HCT116 (cell line): ENCODE measurements around the gene CIROP. TPM values are rescaled to one million over a fixed set of nuclear protein-coding genes. Genes with fewer than 3 reads are reported as not detected.
A peak's percentile ranks its signal among the peaks of the same experiment; 100 is the strongest.

Experiments
- ATAC-seq: fragments of 200-7000 bp; cut with Tn5 transposase; 2 replicates; pipeline ENCODE4 v1.9.1; 2020; ENCODE audit warnings: mild to moderate bottlenecking, moderate library complexity
- BruUV-seq: library from RNA; stranded (reverse); fragments of 400-500 nt; replicated peaks from 2 replicates; lab custom pipeline; 2021; lab: Mats Ljungman, UMichigan
- CTCF ChIA-PET: fragments of 300-600 bp; sonication (Branson Sonifier 250); formaldehyde crosslinking; loops from one replicate; lab custom pipeline; 2021; ENCODE audit warnings: antibody characterized with exemption; lab: Charles Lee
- POLR2A ChIA-PET: fragments of 300-600, 350-600 bp; sonication (Branson Sonifier 250); formaldehyde crosslinking; loops from one replicate; lab custom pipeline; 2021; ENCODE audit warnings: antibody characterized with exemption; lab: Charles Lee
- RAD21 ChIA-PET, 2 experiments: fragments of 300-600 bp; sonication (Branson Sonifier 250); formaldehyde crosslinking; loops; one replicate each; lab custom pipeline; 2023; ENCODE audit warnings: low total read pairs in 2 of 2; ENCODE audit not compliant: uncharacterized antibody in 2 of 2, unreplicated experiment in 2 of 2, low non-redundant PET in 1 of 2; lab: Charles Lee
- DNase-seq: peaks from one replicate; pipeline ENCODE4 v3.0.0-alpha.2; 2010; ENCODE audit warnings: low read depth, low spot score
- H2AFZ ChIP-seq: fragments of 200-600 bp; shearing (Covaris generic), sonication (generic); 2 replicates; pipeline ENCODE4 v1.6.1; 2017; ENCODE audit warnings: low read depth, mixed run types, mixed read lengths, antibody characterized with exemption, low read length; ENCODE audit not compliant: poor library complexity, severe bottlenecking
- H3K27ac ChIP-seq: 2 replicates; pipeline ENCODE4 v1.5.1; 2012; ENCODE audit warnings: low read depth, low read length
- H3K27me3 ChIP-seq: fragments of 200-600 bp; sonication (generic); 2 replicates; pipeline ENCODE4 v1.6.1; 2016; ENCODE audit warnings: mixed run types, low read length, mixed read lengths; ENCODE audit not compliant: insufficient read depth
- H3K36me3 ChIP-seq, 2 experiments: fragments of 200-500 bp in 1 of 2; fragments of 200-600 bp in 1 of 2; sonication (Bioruptor generic) in 1 of 2; sonication (generic) in 1 of 2; 2 replicates each; pipeline versions ENCODE4 v1.5.1 to v1.6.1; 2014 to 2016; ENCODE audit warnings: low read length in 2 of 2, inconsistent platforms in 1 of 2, mixed read lengths in 1 of 2, mixed run types in 1 of 2; ENCODE audit not compliant: insufficient read depth in 2 of 2, control insufficient read depth in 1 of 2
- H3K4me1 ChIP-seq, 2 experiments: fragments of 200-600 bp in 1 of 2; sonication (generic) in 1 of 2; 2 replicates each; pipeline versions ENCODE4 v1.5.1 to v1.6.1; 2012 to 2017; ENCODE audit warnings: low read length in 2 of 2, inconsistent platforms in 1 of 2, mild to moderate bottlenecking in 1 of 2, mixed read lengths in 1 of 2, mixed run types in 1 of 2, moderate library complexity in 1 of 2; ENCODE audit not compliant: insufficient read depth in 2 of 2, control insufficient read depth in 1 of 2
- H3K4me2 ChIP-seq: fragments of 200-600 bp; sonication (generic); 2 replicates; pipeline ENCODE4 v1.6.1; 2017; ENCODE audit warnings: mixed run types, low read length, mixed read lengths
- H3K4me3 ChIP-seq, 2 experiments: fragments of 200-600 bp in 1 of 2; sonication (generic) in 1 of 2; replicated peaks in 1 of 2; 2 replicates each; pipeline ENCODE4 v1.5.1; 2011 to 2016; ENCODE audit warnings: low read length in 2 of 2, control low read depth in 1 of 2, low read depth in 1 of 2, mild to moderate bottlenecking in 1 of 2, mixed read lengths in 1 of 2, mixed run types in 1 of 2
- H3K79me2 ChIP-seq: fragments of 200-600 bp; sonication (generic); 2 replicates; pipeline ENCODE4 v1.6.1; 2017; ENCODE audit warnings: mild to moderate bottlenecking, mixed run types, low read length, moderate library complexity, mixed read lengths; ENCODE audit not compliant: insufficient read depth
- H3K9ac ChIP-seq: fragments of 200-600 bp; sonication (generic); 2 replicates; pipeline ENCODE4 v1.6.1; 2016; ENCODE audit warnings: low read length, mixed read lengths
- H3K9me2 ChIP-seq: fragments of 200-600 bp; sonication (generic), shearing (Covaris generic); 2 replicates; pipeline ENCODE4 v1.6.1; 2017; ENCODE audit warnings: mixed run types, mild to moderate bottlenecking, moderate library complexity; ENCODE audit not compliant: insufficient read depth
- H3K9me3 ChIP-seq, 2 experiments: fragments of 200-500 bp in 1 of 2; fragments of 200-600 bp in 1 of 2; sonication (Bioruptor generic) in 1 of 2; sonication (generic) in 1 of 2; 2 replicates each; pipeline ENCODE4 v1.6.1; 2014 to 2017; ENCODE audit warnings: low read length in 2 of 2, mixed read lengths in 2 of 2, inconsistent platforms in 1 of 2, low read depth in 1 of 2, mild to moderate bottlenecking in 1 of 2, mixed run types in 1 of 2, moderate library complexity in 1 of 2; ENCODE audit not compliant: control insufficient read depth in 1 of 2, insufficient read depth in 1 of 2
- H4K20me1 ChIP-seq: fragments of 200-600 bp; sonication (generic), shearing (Covaris generic); 2 replicates; pipeline ENCODE4 v1.6.1; 2017; ENCODE audit warnings: mixed run types, mild to moderate bottlenecking, moderate library complexity; ENCODE audit not compliant: insufficient read depth
- CEBPB ChIP-seq: IDR thresholded peaks from 2 replicates; pipeline ENCODE4 v1.6.1; 2012; ENCODE audit warnings: low read depth
- EGR1 ChIP-seq: IDR thresholded peaks from 2 replicates; pipeline ENCODE4 v1.6.1; 2012; ENCODE audit warnings: low read depth
- JUND ChIP-seq: IDR thresholded peaks from 2 replicates; pipeline ENCODE4 v1.6.1; 2012
- POLR2A ChIP-seq: IDR thresholded peaks from 2 replicates; pipeline ENCODE4 v1.7.0; 2011; ENCODE audit warnings: borderline replicate concordance; ENCODE audit not compliant: insufficient read depth, insufficient read length; ENCODE audit errors: extremely low read depth
- RAD21 ChIP-seq: IDR thresholded peaks from 2 replicates; pipeline ENCODE4 v1.6.1; 2012; ENCODE audit warnings: low read depth, mild to moderate bottlenecking
- REST ChIP-seq: IDR thresholded peaks from 2 replicates; pipeline ENCODE4 v1.6.1; 2012; ENCODE audit warnings: low read depth
- ZNF274 ChIP-seq: fragments of 200-500 bp; sonication (Bioruptor generic); IDR thresholded peaks from 2 replicates; pipeline ENCODE4 v1.6.1; 2014; ENCODE audit warnings: mild to moderate bottlenecking, low read depth, low read length, inconsistent platforms
- intact Hi-C: fragments of 100-400 bp; cut with micrococcal nuclease; formaldehyde crosslinking; loops from 2 replicates; pipeline ENCODE4 v1.10.0; 2022
- total RNA-seq: library from RNA; stranded (reverse); gene quantifications from one replicate; pipeline ENCODE4 v1.2.1, GENCODE V29; 2021; ENCODE audit not compliant: unreplicated experiment

Gene CIROP
- total RNA-seq, 1 experiment from 2014 or later, result not detected

GRCh38 chr14:23070262-23071129 is 34.3 kb downstream of the CIROP start:
- peaks cover 40 to 53% of the 10 kb centered on the region in 2 experiments for H3K36me3 ChIP-seq
- intact Hi-C loops, result no loop called here
- RAD21 ChIA-PET, result no interaction called here

More at GRCh38 chr14:23070262-23071129, 34.3 kb downstream of the CIROP start:
- DNase-seq (no peak), ATAC-seq (no peak)
- Histone ChIP-seq H4K20me1 (no peaks in the 10 kb centered on the region), H3K79me2 (peaks cover 70% of the 10 kb centered on the region), H3K27ac (peak overlapping the region; percentile 65), H3K27me3 (no peaks in the 10 kb centered on the region), H3K9me3 (no peaks in the 10 kb centered on the region), H3K4me3 (peak overlapping the region; percentile 94 to 97), H3K9ac (peak overlapping the region; percentile 95), H3K4me2 (peak overlapping the region; percentile 93), H3K9me2 (no peaks in the 10 kb centered on the region), H3K4me1 (peaks cover 29 to 37% of the 10 kb centered on the region in 2 experiments), H2AFZ (no peak overlapping the region)
- CTCF ChIA-PET, result interaction anchor here (0.8 to 2.6 kb wide), 5 partner anchors 10 to 85 kb away, joined by 4 to 14 read pairs (median 12); partner anchors contain the start of genes ACIN1, C14orf119 and CDH24
- TF ChIP-seq EGR1 (no peak), JUND (no peak), CEBPB (no peak), ZNF274 (no peak), REST (no peak), RAD21 (no peak), POLR2A (no peak)
- POLR2A ChIA-PET, result interaction anchor here (0.7 to 5.4 kb wide), 4 partner anchors 8 to 25 kb away, joined by 3 to 35 read pairs (median 6); partner anchors contain the start of genes ACIN1, C14orf119 and CDH24
- no TSS peak for BruUV-seq
